G401 (cell line): ENCODE data around the gene SOCS4. TPM values are rescaled to one million over a fixed set of nuclear protein-coding genes. Genes with fewer than 3 reads are reported as not detected.
"Not testable (repeated sequence)": the region's sequence is repeated elsewhere in the genome, so short reads cannot be mapped to it uniquely, and the experiment has no call there.

Experiments
- DNase-seq: peaks from one replicate; pipeline ENCODE4 v3.0.0-alpha.2; 2015; ENCODE audit warnings: low spot score
- in situ Hi-C: cut with HindIII; loops from 2 replicates; pipeline ENCODE4 v1.10.0; 2016; ENCODE audit warnings: low sequenced_read_pairs, mixed read lengths
- total RNA-seq: library from RNA; depleted of rRNA; stranded (reverse); fragments of >200 nt; shearing (Covaris generic); gene quantifications from 2 replicates; pipeline ENCODE4 v1.2.3, GENCODE V29; 2014; rRNA removed

The SOCS4 gene
- total RNA-seq, 1 experiment from 2014 or later = 12.8 TPM

DNA sequence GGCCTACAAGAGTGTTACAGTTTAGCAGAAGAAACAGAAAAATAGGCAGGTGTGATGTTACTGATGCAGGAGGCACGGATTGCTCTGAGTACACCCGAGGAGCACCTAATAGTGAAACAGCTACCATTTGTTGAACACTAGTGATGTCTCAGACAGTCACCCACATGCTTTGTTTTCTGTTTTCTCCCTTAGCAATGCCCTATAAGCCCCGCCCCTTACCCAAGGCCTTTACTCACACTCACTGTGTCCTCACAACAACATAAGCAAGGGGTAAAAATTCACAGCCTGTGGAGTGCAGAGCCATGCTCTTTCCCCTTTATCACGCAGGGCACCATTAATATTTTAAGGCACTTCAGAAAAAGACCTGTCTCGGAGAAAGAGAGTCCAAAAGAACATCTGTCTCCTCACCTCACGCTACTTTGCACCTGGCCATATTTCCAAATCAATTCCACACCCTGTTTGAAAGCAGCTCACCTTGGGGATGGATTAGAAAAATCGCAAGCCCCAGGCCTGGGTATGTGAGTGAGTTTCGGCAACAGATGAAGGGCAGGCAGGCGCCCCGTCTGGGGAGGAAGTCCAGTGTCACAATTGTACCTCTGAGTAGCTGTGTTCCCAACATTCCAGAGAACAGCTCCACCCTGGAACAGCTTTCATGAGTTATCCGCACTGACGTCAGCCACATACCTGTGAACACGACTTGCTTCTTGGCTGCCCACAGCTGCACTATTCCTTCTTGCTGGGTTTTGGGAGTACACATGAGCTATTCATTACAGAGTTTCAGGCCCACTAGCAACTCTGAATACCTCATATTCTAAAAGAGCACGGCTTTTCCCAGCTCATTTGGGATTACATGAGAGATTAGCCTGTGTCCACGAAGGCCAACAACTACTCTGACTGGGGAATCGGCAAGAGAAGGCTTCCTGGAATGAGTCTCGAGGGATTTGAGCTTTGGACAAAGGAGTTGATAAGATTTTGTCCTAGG is 50.4 kb downstream of the SOCS4 start:
- DNase-seq = no peak
- in situ Hi-C loops = no loop called here

DNA sequence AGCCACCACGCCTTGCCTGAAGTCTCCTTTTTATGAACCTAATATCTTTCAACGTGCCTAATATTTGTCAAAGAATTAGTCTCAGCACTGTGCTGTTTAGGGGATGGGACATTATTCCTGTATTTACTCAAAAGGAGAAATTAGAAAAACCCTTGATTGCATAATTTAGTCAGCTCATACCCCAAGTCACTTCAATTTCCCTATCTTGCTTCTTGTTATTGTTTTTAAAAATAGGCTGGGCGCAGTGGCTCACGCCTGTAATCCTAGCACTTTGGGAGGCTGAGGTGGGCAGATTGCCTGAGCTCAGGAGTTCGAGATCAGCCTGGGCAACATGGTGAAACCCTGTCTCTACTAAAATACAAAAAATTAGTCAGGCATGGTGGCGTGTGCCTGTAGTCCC is 52.9 kb downstream of the SOCS4 start:
- in situ Hi-C loops, DNase-seq: not testable (repeated sequence)

DNA sequence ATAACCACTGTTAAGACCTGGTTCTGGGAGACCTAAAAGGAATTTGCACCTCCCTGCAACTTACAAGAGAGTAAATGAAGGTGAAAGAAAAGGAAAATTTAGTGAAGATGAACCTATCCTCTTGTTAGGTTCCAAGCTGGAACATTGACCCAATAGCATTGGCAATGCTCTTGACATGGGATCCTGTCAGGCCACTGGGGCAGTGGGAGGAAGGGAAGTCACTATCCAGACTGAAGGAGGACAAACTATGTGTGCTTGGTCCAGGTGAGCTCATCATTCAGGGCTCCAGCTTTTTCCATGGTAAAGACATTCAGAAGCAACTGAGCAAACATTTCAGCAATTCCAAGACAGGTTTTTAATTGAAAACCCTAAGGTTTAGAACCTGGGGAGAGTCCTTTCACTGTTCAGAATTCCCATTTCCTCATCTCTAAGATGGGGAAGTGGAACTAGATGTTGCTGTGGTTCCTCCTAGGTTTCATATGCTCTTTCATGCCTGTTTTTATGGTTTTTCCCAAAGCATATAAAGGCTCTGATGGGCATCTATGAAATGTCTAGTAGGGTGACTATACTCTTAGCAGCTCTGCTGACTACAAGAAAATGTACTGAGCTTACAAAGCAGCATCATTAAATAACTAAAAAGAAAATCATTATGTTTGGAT is 57.5 kb downstream of the SOCS4 start:
- DNase-seq = no peak

DNA sequence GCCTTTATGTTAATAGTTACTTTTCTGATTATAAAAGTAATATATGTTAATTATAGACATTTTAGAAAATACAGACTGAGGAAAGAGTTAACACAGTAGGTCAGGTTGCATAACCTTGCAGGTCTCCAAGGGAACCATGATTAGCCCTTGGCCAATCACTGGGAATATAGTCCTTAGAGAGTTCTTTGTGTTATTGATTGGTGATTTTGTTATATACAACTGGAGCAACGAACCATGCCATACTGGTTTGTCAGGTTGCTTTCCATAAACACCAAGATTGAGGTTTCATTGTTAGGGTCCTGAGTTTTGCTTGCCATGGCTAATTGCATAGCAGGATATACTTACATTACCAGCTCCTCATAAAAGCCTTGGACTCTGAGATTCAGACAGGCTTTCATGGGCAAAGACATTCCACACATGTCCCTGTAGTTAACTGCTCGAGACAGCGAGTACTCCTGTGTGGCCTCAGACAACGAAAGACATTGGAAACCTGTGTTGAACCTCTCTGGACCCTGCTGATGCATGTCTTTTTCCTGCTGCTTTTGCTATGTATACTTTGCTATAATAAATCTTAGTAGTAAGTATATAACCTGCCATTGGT is 58.1 kb downstream of the SOCS4 start:
- no peak for DNase-seq
- in situ Hi-C loops = no loop called here

More for the DNA sequence above, 57.5 kb downstream of the SOCS4 start:
- in situ Hi-C loops = no loop called here

DNA sequence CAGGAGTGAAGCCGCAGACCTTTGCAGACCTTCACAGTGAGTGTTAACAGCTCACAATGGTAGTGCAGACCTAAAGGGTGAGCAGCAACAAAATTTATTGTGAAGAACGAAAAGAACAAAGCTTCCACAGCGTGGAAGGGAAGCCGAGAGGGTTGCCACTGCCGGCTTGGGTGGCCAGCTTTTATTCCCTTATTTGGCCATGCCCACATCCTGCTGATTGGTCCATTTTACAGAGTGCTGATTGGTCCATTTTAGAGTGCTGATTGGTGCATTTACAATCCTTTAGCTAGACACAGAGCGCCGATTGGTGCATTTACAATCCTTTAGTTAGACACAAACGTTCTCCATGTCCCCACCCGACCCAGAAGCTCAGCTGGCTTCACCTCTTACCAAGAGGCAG is 59.9 kb downstream of the SOCS4 start:
- no peak for DNase-seq
- in situ Hi-C loops = no loop called here

GRCh38 chr14:55088356-55088755 is 61.3 kb downstream of the SOCS4 start:
- DNase-seq = no peak
- in situ Hi-C loops = no loop called here

- no peak for DNase-seq
- in situ Hi-C loops = no loop called here
Measured at GRCh38 chr14:55092341-55092740, 65.3 kb downstream of the SOCS4 start.

- in situ Hi-C loops = no loop called here
- no peak for DNase-seq
Measured at GRCh38 chr14:55094292-55095157, 67.5 kb downstream of the SOCS4 start.

GRCh38 chr14:55097881-55098560 is 71.0 kb downstream of the SOCS4 start:
- in situ Hi-C loops = no loop called here
- no peak for DNase-seq

DNA sequence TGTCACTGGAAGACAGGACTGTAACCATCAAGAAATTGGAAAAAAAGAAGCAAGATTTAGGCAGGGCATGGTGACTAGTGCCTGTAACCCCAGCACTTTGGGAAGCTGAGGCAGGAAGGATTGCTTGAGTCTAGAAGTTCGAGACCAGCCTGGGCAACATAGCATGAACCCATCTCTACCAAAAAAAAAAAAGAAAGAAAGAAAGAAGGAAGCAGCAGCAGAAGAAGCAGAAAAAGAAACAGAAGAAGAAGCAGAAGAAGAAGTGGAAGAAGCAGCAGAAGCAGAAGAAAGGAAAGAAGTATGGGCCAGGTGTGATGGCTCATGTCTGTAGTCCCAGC is 71.5 kb downstream of the SOCS4 start:
- DNase-seq = no peak
- in situ Hi-C loops = no loop called here

Other genes starting within 250 kb of the SOCS4 start
- 9.1 and 14.2 TPM in 2 replicates for gene GCH1, start 124.4 kb upstream of the SOCS4 start, total RNA-seq
- 14.8 and 20.7 TPM in 2 replicates for gene WDHD1, start 137 bp upstream of the SOCS4 start, total RNA-seq
- 17.6 and 33.1 TPM in 2 replicates for gene MAPK1IP1L, start 24.4 kb downstream of the SOCS4 start, total RNA-seq
- 207 and 236 TPM in 2 replicates for gene LGALS3, start 102.0 kb downstream of the SOCS4 start, total RNA-seq
- 63.1 and 109 TPM in 2 replicates for gene DLGAP5, start 164.3 kb downstream of the SOCS4 start, total RNA-seq
- gene FBXO34, start 244.2 kb downstream of the SOCS4 start, total RNA-seq = 23.0 and 29.7 TPM in 2 replicates